ENCODE data around the gene RNF181.

RNF181 gene

GRCh38 chr2:85585781-85586105, 9.8 kb upstream of the RNF181 start:
- TF ChIP-seq REST (IDR thresholded peaks at IDR 0.05; ENCODE audit: insufficient read depth in 1 of 2, low read depth in 2 of 2, low read length in 2 of 2) = no peak
- no peak for TF ChIP-seq FOXP2 (optimal IDR thresholded peaks at IDR 0.05; ENCODE audit: borderline replicate concordance, extremely low read depth, extremely low read length, insufficient read depth)
- TF ChIP-seq SIN3A (IDR thresholded peaks at IDR 0.05; ENCODE audit: borderline replicate concordance, insufficient read depth, low read length) = no peak
- no peak for TF ChIP-seq TAF1 (IDR thresholded peaks at IDR 0.05; ENCODE audit: borderline replicate concordance, insufficient read depth, low read length)
- TF ChIP-seq POLR2AphosphoS5 (IDR thresholded peaks at IDR 0.05; ENCODE audit: low read depth, low read length) = no peak

- TF ChIP-seq POLR2AphosphoS5 (IDR thresholded peaks at IDR 0.05; ENCODE audit: low read depth, low read length) = no peak
- TF ChIP-seq SIN3A (IDR thresholded peaks at IDR 0.05; ENCODE audit: borderline replicate concordance, insufficient read depth, low read length) = no peak
- TF ChIP-seq REST (IDR thresholded peaks at IDR 0.05; ENCODE audit: insufficient read depth in 1 of 2, low read depth in 2 of 2, low read length in 2 of 2) = no peak
- no peak for TF ChIP-seq TAF1 (IDR thresholded peaks at IDR 0.05; ENCODE audit: borderline replicate concordance, insufficient read depth, low read length)
- no peak for TF ChIP-seq FOXP2 (optimal IDR thresholded peaks at IDR 0.05; ENCODE audit: borderline replicate concordance, extremely low read depth, extremely low read length, insufficient read depth)
Measured at GRCh38 chr2:85588236-85588635, 7.3 kb upstream of the RNF181 start.

GRCh38 chr2:85588645-85589044, 6.9 kb upstream of the RNF181 start:
- TF ChIP-seq SIN3A (IDR thresholded peaks at IDR 0.05; ENCODE audit: borderline replicate concordance, insufficient read depth, low read length) = no peak
- TF ChIP-seq TAF1 (IDR thresholded peaks at IDR 0.05; ENCODE audit: borderline replicate concordance, insufficient read depth, low read length) = no peak
- TF ChIP-seq REST (IDR thresholded peaks at IDR 0.05; ENCODE audit: insufficient read depth in 1 of 2, low read depth in 2 of 2, low read length in 2 of 2) = no peak
- TF ChIP-seq POLR2AphosphoS5 (IDR thresholded peaks at IDR 0.05; ENCODE audit: low read depth, low read length) = no peak
- TF ChIP-seq FOXP2 (optimal IDR thresholded peaks at IDR 0.05; ENCODE audit: borderline replicate concordance, extremely low read depth, extremely low read length, insufficient read depth) = no peak

GRCh38 chr2:85589181-85589580, 6.4 kb upstream of the RNF181 start:
- TF ChIP-seq TAF1 (IDR thresholded peaks at IDR 0.05; ENCODE audit: borderline replicate concordance, insufficient read depth, low read length) = no peak
- no peak for TF ChIP-seq SIN3A (IDR thresholded peaks at IDR 0.05; ENCODE audit: borderline replicate concordance, insufficient read depth, low read length)
- no peak for TF ChIP-seq REST (IDR thresholded peaks at IDR 0.05; ENCODE audit: insufficient read depth in 1 of 2, low read depth in 2 of 2, low read length in 2 of 2)
- no peak for TF ChIP-seq POLR2AphosphoS5 (IDR thresholded peaks at IDR 0.05; ENCODE audit: low read depth, low read length)
- no peak for TF ChIP-seq FOXP2 (optimal IDR thresholded peaks at IDR 0.05; ENCODE audit: borderline replicate concordance, extremely low read depth, extremely low read length, insufficient read depth)

Measured in PFSK-1 (cell line).